HepG2 (cell line): Measurements from ENCODE around the gene AMIGO2. TPM values are rescaled to one million over a fixed set of nuclear protein-coding genes. Genes with fewer than 3 reads are reported as not detected.

ENCODE experiments used
- ATAC-seq: fragments of 200-7000 bp; cut with Tn5 transposase; 3 replicates; pipeline ENCODE4 v1.9.1; 2020; ENCODE audit warnings: mild to moderate bottlenecking, moderate library complexity
- BruUV-seq: library from RNA; stranded (reverse); fragments of 400-500 nt; replicated peaks from 2 replicates; lab custom pipeline; 2021; lab: Mats Ljungman, UMichigan
- CTCF ChIA-PET: fragments of 300-600 bp; formaldehyde crosslinking; extraction: SDS; loops from one replicate; lab custom pipeline; 2021; ENCODE audit warnings: low total read pairs, inconsistent platforms, low intra/inter-chr PET ratio; lab: Yijun Ruan, JAX
- POLR2A ChIA-PET: fragments of 350-600 bp; sonication (Branson Sonifier 250); formaldehyde crosslinking; loops from one replicate; lab custom pipeline; 2020; ENCODE audit warnings: antibody characterized with exemption, inconsistent platforms; lab: Yijun Ruan, JAX
- DNase-seq: peaks from one replicate; pipeline ENCODE4 v3.0.0-alpha.2; 2015; ENCODE audit warnings: low spot score
- FAIRE-seq: peaks from 3 replicates; lab custom pipeline; 2011; peaks lifted over from hg19 to GRCh38; lab: Jason Lieb, UNC
- H2AFZ ChIP-seq: one replicate; pipeline ENCODE4 v1.6.1; 2011; ENCODE audit warnings: low read length, inconsistent platforms
- H3K27ac ChIP-seq: fragments of 300-600 bp; 3 replicates; pipeline ENCODE4 v1.8.0; 2011; ENCODE audit warnings: mixed run types, mild to moderate bottlenecking, mixed read lengths, low read length, inconsistent platforms; ENCODE audit not compliant: insufficient read depth; ENCODE audit errors: extremely low read length
- H3K27me3 ChIP-seq, 2 experiments: fragments of 200-600 bp in 1 of 2; 2 replicates in 1 of 2; 3 replicates in 1 of 2; pipeline versions ENCODE4 v1.6.0 to v1.8.0; 2011; ENCODE audit warnings: low read length in 2 of 2, mild to moderate bottlenecking in 2 of 2, moderate library complexity in 2 of 2, inconsistent platforms in 1 of 2; ENCODE audit not compliant: insufficient read depth in 2 of 2, control insufficient read depth in 1 of 2
- H3K36me3 ChIP-seq, 2 experiments: fragments of 200-600 bp in 1 of 2; replicated peaks in 1 of 2; 2 replicates in 1 of 2; 3 replicates in 1 of 2; pipeline versions ENCODE4 v1.5.1 to v1.8.0; 2011; ENCODE audit warnings: low read length in 2 of 2, inconsistent platforms in 1 of 2; ENCODE audit not compliant: insufficient read depth in 2 of 2, control insufficient read depth in 1 of 2
- H3K4me1 ChIP-seq: 2 replicates; pipeline ENCODE4 v1.5.1; 2012; ENCODE audit warnings: low read length, inconsistent platforms; ENCODE audit not compliant: insufficient read depth
- H3K4me2 ChIP-seq: 2 replicates; pipeline ENCODE4 v1.6.0; 2011; ENCODE audit warnings: low read depth, low read length, inconsistent platforms
- H3K4me3 ChIP-seq, 3 experiments: fragments of 200-600 bp in 1 of 3; sonication (generic), shearing (Covaris generic) in 1 of 3; replicated peaks in 1 of 3; 2 replicates each; pipeline ENCODE4 v1.5.1; 2011 to 2016; ENCODE audit warnings: low read length in 3 of 3, inconsistent platforms in 2 of 3, low read depth in 2 of 3, mild to moderate bottlenecking in 2 of 3, control low read depth in 1 of 3, mixed read lengths in 1 of 3; ENCODE audit not compliant: insufficient read depth in 1 of 3
- H3K79me2 ChIP-seq: one replicate; pipeline ENCODE4 v1.6.1; 2011; ENCODE audit warnings: low read length, inconsistent platforms; ENCODE audit not compliant: insufficient read depth
- H3K9ac ChIP-seq: 2 replicates; pipeline ENCODE4 v1.6.0; 2011; ENCODE audit warnings: mild to moderate bottlenecking, low read depth, low read length, inconsistent platforms; ENCODE audit not compliant: insufficient read depth
- H3K9me3 ChIP-seq: 2 replicates; pipeline ENCODE4 v1.5.1; 2012; ENCODE audit warnings: mild to moderate bottlenecking, low read length
- H4K20me1 ChIP-seq: 2 replicates; pipeline ENCODE4 v1.6.0; 2011; ENCODE audit warnings: inconsistent platforms, mild to moderate bottlenecking, low read length, moderate library complexity; ENCODE audit not compliant: insufficient read depth
- ATRX ChIP-seq: sonication (generic); formaldehyde crosslinking; IDR thresholded peaks from 2 replicates; pipeline ENCODE4 v1.4.0; 2020; ENCODE audit warnings: missing genetic modification reagents, borderline replicate concordance
- PHF20 ChIP-seq: sonication (generic); formaldehyde crosslinking; IDR thresholded peaks from 2 replicates; pipeline ENCODE4 v1.5.0; 2020; ENCODE audit warnings: mild to moderate bottlenecking, missing genetic modification reagents
- RBAK ChIP-seq: sonication (generic); formaldehyde crosslinking; IDR thresholded peaks from 2 replicates; pipeline ENCODE4 v1.5.1; 2020; ENCODE audit warnings: mild to moderate bottlenecking, missing genetic modification reagents
- SAFB2 ChIP-seq: sonication (generic); formaldehyde crosslinking; IDR thresholded peaks from 2 replicates; pipeline ENCODE4 v1.5.1; 2020; ENCODE audit warnings: missing genetic modification reagents, low read depth, mild to moderate bottlenecking, borderline replicate concordance
- ZBTB10 ChIP-seq: sonication (generic); formaldehyde crosslinking; IDR thresholded peaks from 2 replicates; pipeline ENCODE4 v1.4.0; 2020; ENCODE audit warnings: missing genetic modification reagents, borderline replicate concordance
- ZNF552 ChIP-seq: sonication (generic); formaldehyde crosslinking; IDR thresholded peaks from 2 replicates; pipeline ENCODE4 v1.9.0; 2022; ENCODE audit warnings: missing genetic modification reagents, mild to moderate bottlenecking, borderline replicate concordance
- WGBS: methylation state at CpG from one replicate; pipeline ENCODE4 v1.1.6; 2017; ENCODE audit warnings: low lambda C conversion rate; 5-methylcytosine and 5-hydroxymethylcytosine counted together
- in situ Hi-C: cut with HindIII; loops from 2 replicates; pipeline ENCODE4 v1.10.0; 2017; ENCODE audit warnings: low pct_unique_long_range_greater_than_20kb; ENCODE audit not compliant: extremely low pct_ligation_motif_present
- intact Hi-C: fragments of 100-400 bp; cut with micrococcal nuclease; formaldehyde crosslinking; loops from one replicate; pipeline ENCODE4 v1.10.0; 2022; ENCODE audit not compliant: unreplicated experiment
- polyA plus RNA-seq, 8 experiments: library from polyadenylated mRNA; depleted of rRNA in 3 of 8; stranded (reverse) in 7 of 8; unstranded in 1 of 8; fragments of >200 nt; fragmentation: Illumina TruSeq in 4 of 8; extraction: Trizol in 4 of 8; gene quantifications; 2 replicates each; pipeline versions ENCODE4 v1.2.1 to v1.2.3, GENCODE V29; 2011 to 2016; ENCODE audit warnings: low read depth in 4 of 8, missing spikeins in 1 of 8, mixed read lengths in 1 of 8; ENCODE audit not compliant: insufficient read depth in 1 of 8
- total RNA-seq, 5 experiments: library from RNA; depleted of rRNA; stranded (reverse); fragments of >200 nt; fragmentation: Illumina TruSeq; extraction: Trizol; gene quantifications; 2 replicates each; pipeline ENCODE4 v1.2.3, GENCODE V29; 2016; ENCODE audit warnings: low read depth in 1 of 5
- TF ChIP-seq, protein P1 (sequence below): sonication (generic); formaldehyde crosslinking; IDR thresholded peaks from 2 replicates; pipeline ENCODE4 v1.8.1; 2022; ENCODE audit warnings: mild to moderate bottlenecking, missing genetic modification reagents

AMIGO2 gene
- total and polyA plus RNA-seq, 2 of the 13 experiments (the other 11 are each of a cell fraction or from before 2014, with no cell fraction given) = not detected

DNA sequence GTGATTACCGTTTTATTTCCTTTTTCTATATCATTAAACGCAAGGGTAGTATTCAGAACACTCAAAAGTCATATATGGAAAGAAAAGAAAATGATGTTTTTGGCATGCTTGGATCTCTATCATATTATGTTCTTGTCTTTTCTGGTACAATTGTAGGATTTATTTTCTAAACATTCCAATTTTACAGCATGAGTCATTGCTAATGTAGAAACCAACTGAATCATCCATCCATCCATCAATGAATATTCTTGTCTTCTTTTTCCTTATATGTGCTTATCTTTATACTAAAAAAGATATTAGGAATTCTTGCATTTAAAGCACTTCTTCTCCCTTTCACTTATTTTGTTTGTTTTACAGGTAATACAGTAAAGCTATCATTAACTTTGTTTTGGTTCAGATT, 20.4 kb upstream of the AMIGO2 start:
- Histone ChIP-seq H2AFZ (no peak overlapping the region), H3K36me3 (no peaks in the 10 kb centered on the region), H3K27me3 (no peaks in the 10 kb centered on the region; a peak in 2 of 5 replicates), H3K79me2 (no peaks in the 10 kb centered on the region), H4K20me1 (no peaks in the 10 kb centered on the region), H3K4me3 (no peak overlapping the region), H3K9me3 (no peaks in the 10 kb centered on the region), H3K9ac (no peak overlapping the region), H3K4me1 (no peaks in the 10 kb centered on the region), H3K27ac (no peak overlapping the region), H3K4me2 (no peak overlapping the region)
- DNase-seq (no peak), FAIRE-seq (no peak), ATAC-seq (no peak)
- intact Hi-C loops (no loop called here), in situ Hi-C loops (no loop called here)
- CTCF ChIA-PET = no interaction called here
- POLR2A ChIA-PET = no interaction called here
- TF ChIP-seq PHF20 (CRISPR knock-in tag) = no peak
- no peak for TF ChIP-seq RBAK (CRISPR knock-in tag)
- TF ChIP-seq SAFB2 (CRISPR knock-in tag) = no peak
- no peak for TF ChIP-seq ZBTB10 (CRISPR knock-in tag)
- TF ChIP-seq ZNF552 (CRISPR knock-in tag) = no peak
- TF ChIP-seq ATRX (CRISPR knock-in tag) = no peak
- TF ChIP-seq, protein P1, sequence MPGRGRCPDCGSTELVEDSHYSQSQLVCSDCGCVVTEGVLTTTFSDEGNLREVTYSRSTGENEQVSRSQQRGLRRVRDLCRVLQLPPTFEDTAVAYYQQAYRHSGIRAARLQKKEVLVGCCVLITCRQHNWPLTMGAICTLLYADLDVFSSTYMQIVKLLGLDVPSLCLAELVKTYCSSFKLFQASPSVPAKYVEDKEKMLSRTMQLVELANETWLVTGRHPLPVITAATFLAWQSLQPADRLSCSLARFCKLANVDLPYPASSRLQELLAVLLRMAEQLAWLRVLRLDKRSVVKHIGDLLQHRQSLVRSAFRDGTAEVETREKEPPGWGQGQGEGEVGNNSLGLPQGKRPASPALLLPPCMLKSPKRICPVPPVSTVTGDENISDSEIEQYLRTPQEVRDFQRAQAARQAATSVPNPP = no peak
- no TSS peak for BruUV-seq
- WGBS = 5% methylated on average over 2 of the region's 2 CpGs
